Measurements from ENCODE around the gene BLOC1S4.
"Not testable (repeated sequence)": the region's sequence is repeated elsewhere in the genome, so short reads cannot be mapped to it uniquely, and the experiment has no call there.

BLOC1S4 gene, protein sequence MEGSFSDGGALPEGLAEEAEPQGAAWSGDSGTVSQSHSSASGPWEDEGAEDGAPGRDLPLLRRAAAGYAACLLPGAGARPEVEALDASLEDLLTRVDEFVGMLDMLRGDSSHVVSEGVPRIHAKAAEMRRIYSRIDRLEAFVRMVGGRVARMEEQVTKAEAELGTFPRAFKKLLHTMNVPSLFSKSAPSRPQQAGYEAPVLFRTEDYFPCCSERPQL

DNA sequence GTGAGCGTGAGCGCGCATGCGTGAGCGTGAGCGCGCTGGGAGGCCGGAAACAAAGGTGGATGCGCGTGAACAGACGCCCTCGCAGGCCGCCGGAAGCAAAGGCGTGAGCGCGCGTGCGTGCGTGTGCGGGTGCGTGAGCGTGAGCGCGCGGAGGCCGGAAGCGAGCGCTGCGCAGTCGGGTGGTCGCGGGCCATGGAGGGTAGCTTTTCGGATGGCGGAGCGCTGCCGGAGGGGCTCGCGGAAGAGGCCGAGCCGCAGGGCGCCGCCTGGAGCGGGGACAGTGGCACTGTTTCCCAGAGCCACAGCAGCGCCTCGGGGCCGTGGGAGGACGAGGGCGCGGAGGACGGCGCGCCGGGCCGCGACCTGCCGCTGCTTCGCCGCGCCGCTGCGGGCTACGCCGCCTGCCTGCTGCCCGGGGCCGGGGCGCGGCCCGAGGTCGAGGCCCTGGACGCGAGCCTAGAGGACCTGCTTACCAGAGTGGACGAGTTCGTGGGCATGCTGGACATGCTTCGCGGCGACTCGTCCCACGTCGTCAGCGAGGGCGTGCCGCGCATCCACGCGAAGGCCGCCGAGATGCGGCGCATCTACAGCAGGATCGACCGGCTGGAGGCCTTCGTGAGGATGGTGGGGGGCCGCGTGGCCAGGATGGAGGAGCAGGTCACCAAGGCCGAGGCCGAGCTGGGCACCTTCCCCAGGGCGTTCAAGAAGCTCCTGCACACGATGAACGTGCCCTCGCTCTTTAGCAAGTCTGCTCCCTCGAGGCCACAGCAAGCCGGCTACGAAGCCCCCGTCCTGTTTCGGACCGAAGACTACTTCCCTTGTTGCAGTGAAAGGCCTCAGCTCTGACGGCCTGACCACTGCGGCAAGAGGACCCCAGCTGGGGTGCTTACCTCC lies at the start of gene BLOC1S4:
Gene BLOC1S4 (plus strand): TSS at position 157 of the 894 bp plus-strand sequence. CDS start 36 bp downstream, at position 193.
- Histone ChIP-seq H3K9ac (ENCODE audit: low read length) (peak within 1 kb of the TSS; percentile 51), H3K36me3 (ENCODE audit: insufficient read depth, low read length) (no peaks in the 10 kb centered on the region), H3K27me3 (ENCODE audit: control insufficient read depth in 1 of 2, insufficient read depth in 2 of 2, low read length in 2 of 2) (no peaks in the 10 kb centered on the region), H3K27ac (ENCODE audit: low read depth, low read length) (peak within 1 kb of the TSS; percentile 67), H3K9me3 (ENCODE audit: low read length) (no peaks in the 10 kb centered on the region), H3K4me3 (ENCODE audit: low read depth in 1 of 2, low read length in 2 of 2) (peak within 1 kb of the TSS; percentile 52 to 90), H3K4me1 (ENCODE audit: insufficient read depth, low read length) (peaks cover 27% of the 10 kb centered on the region)

DNA sequence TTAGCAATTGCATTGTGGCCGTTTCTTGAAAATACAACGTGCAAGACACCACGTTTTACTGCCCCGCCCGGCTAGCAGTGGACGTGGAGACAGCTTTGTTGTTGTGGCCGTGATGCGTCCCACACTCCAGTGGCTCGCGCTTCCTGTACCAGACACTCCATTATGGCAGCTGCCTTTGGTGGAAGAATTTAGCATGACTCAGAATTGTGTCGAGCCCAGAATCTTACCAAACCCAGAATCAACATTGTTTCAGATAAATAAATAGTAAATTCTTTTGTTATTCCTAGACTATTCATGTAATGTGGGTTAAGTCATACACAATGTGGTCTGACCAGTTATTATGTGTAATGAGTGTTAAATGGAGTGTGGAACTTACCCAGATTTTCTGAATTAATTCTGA lies 47.6 kb upstream of the BLOC1S4 start:
- no peak overlapping the region for H3K4me3 ChIP-seq (ENCODE audit: low read depth in 1 of 2, low read length in 2 of 2)
- H3K36me3 ChIP-seq (ENCODE audit: insufficient read depth, low read length) = no peaks in the 10 kb centered on the region
- peaks cover 4% of the 10 kb centered on the region for H3K4me1 ChIP-seq (ENCODE audit: insufficient read depth, low read length)
- H3K9me3 ChIP-seq (ENCODE audit: low read length) = no peaks in the 10 kb centered on the region
- peaks cover 0 to 6% of the 10 kb centered on the region in 2 donors for H3K27me3 ChIP-seq (ENCODE audit: control insufficient read depth in 1 of 2, insufficient read depth in 2 of 2, low read length in 2 of 2)
- no peak overlapping the region for H3K27ac ChIP-seq (ENCODE audit: low read depth, low read length)
- H3K9ac ChIP-seq (ENCODE audit: low read length) = no peak overlapping the region

DNA sequence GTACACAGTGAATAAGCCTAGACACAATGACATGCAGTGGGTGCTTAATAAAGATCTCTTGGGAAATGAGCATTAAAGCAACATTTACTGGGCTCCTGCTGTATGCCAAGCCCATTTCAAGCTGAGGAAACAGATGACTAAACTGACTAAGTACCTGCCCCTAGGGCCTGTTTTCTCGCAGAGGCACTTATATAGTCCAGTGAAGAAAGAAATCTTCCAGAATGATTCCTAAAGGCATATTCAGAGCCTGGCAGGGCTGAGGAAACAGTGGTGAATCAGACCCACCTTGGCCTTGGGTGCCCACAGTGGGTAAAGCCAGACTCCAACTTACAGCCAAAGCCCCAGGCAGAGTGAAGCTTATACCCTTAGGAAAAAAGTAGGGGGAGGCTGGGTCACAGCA lies 44.3 kb upstream of the BLOC1S4 start:
- Histone ChIP-seq H3K9ac (ENCODE audit: low read length) (no peak overlapping the region), H3K9me3 (ENCODE audit: low read length) (no peaks in the 10 kb centered on the region), H3K4me3 (ENCODE audit: low read depth in 1 of 2, low read length in 2 of 2) (no peak overlapping the region), H3K36me3 (ENCODE audit: insufficient read depth, low read length) (no peaks in the 10 kb centered on the region), H3K27me3 (ENCODE audit: control insufficient read depth in 1 of 2, insufficient read depth in 2 of 2, low read length in 2 of 2) (no peaks in the 10 kb centered on the region), H3K27ac (ENCODE audit: low read depth, low read length) (no peak overlapping the region), H3K4me1 (ENCODE audit: insufficient read depth, low read length) (peaks cover 21% of the 10 kb centered on the region)

DNA sequence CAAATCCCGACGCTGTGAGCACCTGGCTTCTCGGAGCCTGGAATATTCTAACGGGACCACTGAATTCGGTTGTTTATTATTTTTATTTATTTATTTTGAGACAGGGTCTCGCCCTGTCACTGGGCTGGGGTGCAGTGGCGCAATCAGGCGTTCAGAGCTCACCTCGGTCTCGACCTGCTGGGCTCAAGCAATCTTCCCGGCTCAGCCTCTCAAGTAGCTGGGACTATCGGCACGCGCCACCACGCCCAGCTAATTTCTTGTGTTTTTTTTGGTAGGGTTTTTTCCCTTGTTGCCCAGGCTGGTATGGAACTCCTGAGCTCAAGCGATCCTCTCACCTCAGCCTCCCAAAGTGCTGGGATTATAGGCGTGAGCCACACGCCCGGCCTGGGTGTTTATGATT lies 43.8 kb upstream of the BLOC1S4 start:
- Histone ChIP-seq H3K36me3 (ENCODE audit: insufficient read depth, low read length) (peaks cover 4% of the 10 kb centered on the region), H3K27ac (ENCODE audit: low read depth, low read length) (no peak overlapping the region), H3K4me3 (ENCODE audit: low read depth in 1 of 2, low read length in 2 of 2) (no peak overlapping the region), H3K4me1 (ENCODE audit: insufficient read depth, low read length) (peaks cover 26% of the 10 kb centered on the region), H3K9me3 (ENCODE audit: low read length) (no peaks in the 10 kb centered on the region), H3K9ac (ENCODE audit: low read length) (no peak overlapping the region), H3K27me3 (ENCODE audit: control insufficient read depth in 1 of 2, insufficient read depth in 2 of 2, low read length in 2 of 2) (no peaks in the 10 kb centered on the region)

DNA sequence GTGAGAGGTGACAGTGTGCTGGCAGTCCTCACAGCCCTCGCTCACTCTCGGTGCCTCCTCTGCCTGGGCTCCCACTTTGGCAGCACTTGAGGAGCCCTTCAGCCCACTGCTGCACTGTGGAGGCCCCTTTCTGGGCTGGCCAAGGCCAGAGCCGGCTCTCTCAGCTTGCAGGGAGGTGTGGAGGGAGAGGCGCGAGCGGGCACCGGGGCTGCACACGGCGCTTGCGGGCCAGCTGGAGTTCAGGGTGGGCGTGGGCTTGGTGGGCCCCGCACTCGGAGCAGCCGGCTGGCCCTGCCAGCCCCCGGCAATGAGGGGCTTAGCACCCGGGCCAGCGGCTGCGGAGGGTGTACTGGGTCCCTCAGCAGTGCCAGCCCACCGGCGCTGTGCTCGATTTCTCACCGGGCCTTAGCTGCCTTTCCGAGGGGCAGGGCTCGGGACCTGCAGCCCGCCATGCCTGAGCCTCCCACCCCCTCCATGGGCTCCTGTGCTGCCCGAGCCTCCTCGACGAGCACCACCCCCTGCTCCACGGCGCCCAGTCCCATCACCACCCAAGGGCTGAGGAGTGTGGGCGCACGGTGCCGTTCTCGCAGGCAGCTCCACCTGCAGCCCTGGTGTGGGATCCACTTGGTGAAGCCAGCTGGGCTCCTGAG lies 43.3 kb upstream of the BLOC1S4 start:
- H3K4me3 ChIP-seq (ENCODE audit: low read depth in 1 of 2, low read length in 2 of 2); H3K9ac ChIP-seq (ENCODE audit: low read length); H3K36me3 ChIP-seq (ENCODE audit: insufficient read depth, low read length); H3K27me3 ChIP-seq (ENCODE audit: control insufficient read depth in 1 of 2, insufficient read depth in 2 of 2, low read length in 2 of 2); H3K27ac ChIP-seq (ENCODE audit: low read depth, low read length); H3K9me3 ChIP-seq (ENCODE audit: low read length): not testable (repeated sequence)
- H3K4me1 ChIP-seq (ENCODE audit: insufficient read depth, low read length) = peaks cover 31% of the 10 kb centered on the region

DNA sequence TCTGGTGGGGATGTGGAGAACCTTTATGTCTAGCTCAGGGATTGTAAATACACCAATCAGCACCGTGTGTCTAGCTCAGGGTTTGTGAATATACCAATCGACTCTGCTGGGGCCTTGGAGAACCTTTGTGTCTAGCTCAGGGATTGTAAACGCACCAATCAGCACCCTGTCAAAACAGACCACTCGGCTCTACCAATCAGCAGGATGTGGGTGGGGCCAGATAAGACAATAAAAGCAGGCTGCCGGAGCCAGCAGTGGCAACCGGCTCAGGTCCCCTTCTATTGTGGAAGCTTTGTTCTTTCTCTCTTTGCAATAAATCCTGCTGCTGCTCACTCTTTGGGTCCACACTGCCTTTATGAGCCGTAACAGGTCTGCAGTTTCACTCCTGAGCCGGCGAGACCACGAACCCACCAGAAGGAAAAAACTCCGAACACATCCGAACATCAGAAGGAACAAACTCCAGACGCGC lies 42.7 kb upstream of the BLOC1S4 start:
- H3K9ac ChIP-seq (ENCODE audit: low read length) = not testable (repeated sequence)
- H3K4me3 ChIP-seq (ENCODE audit: low read depth in 1 of 2, low read length in 2 of 2) = peak overlapping the region; percentile 34 to 86

DNA sequence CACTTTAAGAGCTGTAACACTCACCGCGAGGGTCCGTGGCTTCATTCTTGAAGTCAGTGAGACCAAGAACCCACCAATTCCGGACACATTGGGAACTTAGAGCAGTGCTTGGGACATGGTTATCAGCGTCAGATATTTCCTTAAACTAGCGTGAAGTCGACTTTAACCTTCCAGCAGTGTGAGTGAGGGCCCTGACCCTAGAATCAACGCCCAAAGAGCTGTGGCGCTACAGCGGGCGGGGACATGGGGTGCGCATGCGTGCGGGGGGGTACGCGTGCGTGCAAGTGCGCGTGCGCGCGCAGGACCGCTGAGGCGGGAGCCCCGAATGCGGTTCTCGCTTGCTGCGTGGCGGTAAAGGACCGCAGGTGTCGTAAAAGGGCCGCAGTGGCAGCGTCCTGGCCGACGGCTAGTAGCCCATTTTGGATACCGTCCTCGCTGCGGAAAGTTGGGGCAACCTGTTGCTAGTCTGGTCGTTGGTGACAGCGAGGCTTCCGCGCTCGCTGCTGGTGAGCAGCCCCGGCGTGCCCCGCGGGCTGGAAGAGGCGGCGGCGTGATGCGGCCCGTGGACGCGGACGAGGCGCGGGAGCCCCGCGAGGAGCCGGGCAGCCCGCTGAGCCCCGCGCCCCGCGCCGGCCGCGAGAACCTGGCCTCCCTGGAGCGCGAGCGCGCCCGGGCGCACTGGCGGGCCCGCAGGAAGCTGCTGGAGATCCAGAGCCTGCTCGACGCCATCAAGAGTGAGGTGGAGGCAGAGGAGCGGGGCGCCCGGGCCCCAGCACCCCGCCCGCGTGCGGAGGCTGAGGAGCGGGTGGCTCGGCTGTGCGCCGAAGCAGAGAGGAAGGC lies 42.1 kb upstream of the BLOC1S4 start:
- no peaks in the 10 kb centered on the region for H3K9me3 ChIP-seq (ENCODE audit: low read length)
- peak overlapping the region; percentile 65 for H3K27ac ChIP-seq (ENCODE audit: low read depth, low read length)
- H3K27me3 ChIP-seq (ENCODE audit: control insufficient read depth in 1 of 2, insufficient read depth in 2 of 2, low read length in 2 of 2) = no peaks in the 10 kb centered on the region
- H3K4me1 ChIP-seq (ENCODE audit: insufficient read depth, low read length) = peaks cover 32% of the 10 kb centered on the region
- peaks cover 10% of the 10 kb centered on the region for H3K36me3 ChIP-seq (ENCODE audit: insufficient read depth, low read length)
- H3K4me3 ChIP-seq (ENCODE audit: low read depth in 1 of 2, low read length in 2 of 2) = peak overlapping the region; percentile 34 to 86
- H3K9ac ChIP-seq (ENCODE audit: low read length) = peak overlapping the region; percentile 65

More for the DNA sequence above, 42.7 kb upstream of the BLOC1S4 start:
- Histone ChIP-seq H3K36me3 (ENCODE audit: insufficient read depth, low read length) (peaks cover 10% of the 10 kb centered on the region), H3K4me1 (ENCODE audit: insufficient read depth, low read length) (peaks cover 32% of the 10 kb centered on the region), H3K27ac (ENCODE audit: low read depth, low read length) (peak overlapping the region; percentile 65)
- not testable (repeated sequence) for H3K27me3 ChIP-seq (ENCODE audit: control insufficient read depth in 1 of 2, insufficient read depth in 2 of 2, low read length in 2 of 2); H3K9me3 ChIP-seq (ENCODE audit: low read length)

DNA sequence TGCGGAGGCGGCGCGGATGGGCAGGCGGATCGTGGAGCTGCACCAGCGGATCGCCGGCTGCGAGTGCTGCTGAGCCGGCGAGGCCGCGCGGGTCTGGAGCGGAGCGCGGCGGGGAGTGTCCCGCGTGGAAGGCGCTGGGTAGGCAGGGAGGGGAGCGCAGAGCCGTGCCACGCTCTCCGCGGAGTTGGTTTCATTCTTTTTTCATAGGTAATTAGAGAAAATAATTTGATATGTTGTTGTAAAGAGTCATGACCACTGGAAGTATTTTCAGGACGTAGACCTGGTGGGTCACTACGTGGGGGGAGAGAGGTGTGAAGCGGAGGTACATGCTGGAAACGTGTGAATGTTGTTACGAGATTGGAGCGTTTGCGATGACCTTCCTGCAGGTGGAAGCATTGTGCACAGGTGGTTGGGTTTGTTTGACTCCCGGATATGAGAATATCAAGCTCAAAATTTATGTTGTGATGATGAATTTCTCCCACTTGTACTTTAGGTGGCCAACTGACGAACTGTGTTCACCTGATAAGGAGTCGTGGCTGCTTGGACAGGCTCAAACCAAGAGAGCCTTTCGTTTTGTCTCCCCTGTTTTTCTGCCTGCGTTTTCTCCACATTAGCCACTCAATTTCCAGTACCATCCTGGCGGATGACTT lies 41.3 kb upstream of the BLOC1S4 start:
- peaks cover 32% of the 10 kb centered on the region for H3K4me1 ChIP-seq (ENCODE audit: insufficient read depth, low read length)
- H3K27me3 ChIP-seq (ENCODE audit: control insufficient read depth in 1 of 2, insufficient read depth in 2 of 2, low read length in 2 of 2) = no peaks in the 10 kb centered on the region

DNA sequence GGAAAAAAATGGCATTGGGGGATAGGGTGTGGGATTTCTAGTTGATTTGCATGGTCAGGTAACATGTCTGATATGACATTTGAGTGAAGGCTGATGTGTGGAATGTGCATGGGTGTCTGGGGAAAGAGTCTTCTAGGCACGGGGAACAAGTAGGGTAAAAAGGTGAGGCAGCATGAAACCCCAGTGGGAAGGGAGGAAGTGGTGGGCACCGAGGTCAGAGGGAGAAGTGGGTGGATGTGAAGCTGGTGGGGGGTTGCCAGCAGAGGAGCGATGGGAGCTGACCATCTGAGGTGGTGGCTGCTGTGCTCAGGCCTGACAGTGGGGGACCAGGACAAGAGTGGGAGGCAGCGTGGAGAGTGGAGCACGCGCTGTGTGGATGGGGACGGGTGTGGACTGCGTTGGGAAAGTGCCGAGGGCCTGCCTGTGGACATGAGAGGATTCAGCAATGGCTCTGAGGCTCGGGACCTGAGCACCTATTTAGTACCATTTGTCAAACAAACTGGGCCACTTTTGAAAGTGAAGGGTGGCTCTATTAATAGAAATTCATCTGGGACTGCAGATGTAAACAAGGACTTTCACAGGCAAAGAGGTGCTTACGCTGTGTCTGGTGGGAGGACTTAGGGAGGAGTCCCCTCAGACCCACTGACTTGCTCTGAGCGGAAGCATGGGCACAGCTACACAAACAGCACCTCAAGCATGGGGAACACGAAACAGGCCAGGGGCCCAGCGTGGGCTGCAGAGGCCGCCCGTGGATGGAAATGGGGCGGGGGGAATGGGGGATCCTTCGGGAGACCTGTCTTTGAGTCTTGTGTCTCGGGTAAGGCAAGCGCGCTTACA lies 39.0 kb upstream of the BLOC1S4 start:
- H3K4me3 ChIP-seq (ENCODE audit: low read depth in 1 of 2, low read length in 2 of 2) = no peak overlapping the region

More for the DNA sequence above, 41.3 kb upstream of the BLOC1S4 start:
- H3K9me3 ChIP-seq (ENCODE audit: low read length) = no peaks in the 10 kb centered on the region
- H3K4me3 ChIP-seq (ENCODE audit: low read depth in 1 of 2, low read length in 2 of 2) = peak overlapping the region; percentile 34 to 86
- peaks cover 10% of the 10 kb centered on the region for H3K36me3 ChIP-seq (ENCODE audit: insufficient read depth, low read length)
- peak overlapping the region; percentile 65 for H3K9ac ChIP-seq (ENCODE audit: low read length)
- H3K27ac ChIP-seq (ENCODE audit: low read depth, low read length) = peak overlapping the region; percentile 65

More for the DNA sequence above, 39.0 kb upstream of the BLOC1S4 start:
- peaks cover 10% of the 10 kb centered on the region for H3K36me3 ChIP-seq (ENCODE audit: insufficient read depth, low read length)
- H3K27me3 ChIP-seq (ENCODE audit: control insufficient read depth in 1 of 2, insufficient read depth in 2 of 2, low read length in 2 of 2) = no peaks in the 10 kb centered on the region
- no peak overlapping the region for H3K9ac ChIP-seq (ENCODE audit: low read length)
- peaks cover 32% of the 10 kb centered on the region for H3K4me1 ChIP-seq (ENCODE audit: insufficient read depth, low read length)
- H3K9me3 ChIP-seq (ENCODE audit: low read length) = no peaks in the 10 kb centered on the region
- no peak overlapping the region for H3K27ac ChIP-seq (ENCODE audit: low read depth, low read length)

All from muscle layer of colon (tissue), 2 donors.